ENCODE data around the gene IPO4. TPM values are rescaled to one million over a fixed set of nuclear protein-coding genes. Genes with fewer than 3 reads are reported as not detected.

Gene IPO4
- total RNA-seq, 1 experiment from 2014 or later = 102 TPM

- no peak for TF ChIP-seq EZH2 (IDR thresholded peaks at IDR 0.05)
- TF ChIP-seq EZH2phosphoT487 (IDR thresholded peaks at IDR 0.05; ENCODE audit: borderline replicate concordance) = no peak
These were observed 57.1 kb downstream of the IPO4 start (continued) for GRCh38 chr14:24131549-24131966.

- BruUV-seq (replicated peaks) = no TSS peak
- intact Hi-C loops (cut with micrococcal nuclease) = no loop called here
- Histone ChIP-seq H3K9me3 (ENCODE audit: control insufficient read depth in 1 of 2, insufficient read depth in 1 of 2, low read depth in 1 of 2, low read length in 2 of 2) (no peaks in the 10 kb centered on the region), H3K27ac (ENCODE audit: low read depth, low read length) (no peak overlapping the region), H3K9ac (ENCODE audit: low read length) (no peak overlapping the region), H3K4me2 (ENCODE audit: low read length) (no peak overlapping the region), H3K4me1 (ENCODE audit: control insufficient read depth in 1 of 2, insufficient read depth in 2 of 2, low read length in 2 of 2) (peaks cover 7 to 8% of the 10 kb centered on the region in 2 experiments; a peak in 3 of 4 replicates), H3K36me3 (ENCODE audit: control insufficient read depth in 1 of 2, insufficient read depth in 2 of 2, low read length in 2 of 2) (no peaks in the 10 kb centered on the region), H2AFZ (ENCODE audit: low read depth, low read length, poor library complexity, severe bottlenecking) (no peak overlapping the region), H3K79me2 (ENCODE audit: insufficient read depth, low read length) (no peaks in the 10 kb centered on the region), H3K4me3 (replicated peaks in 1 of 2; ENCODE audit: low read depth in 1 of 2, low read length in 2 of 2) (no peak overlapping the region), H4K20me1 (ENCODE audit: insufficient read depth) (no peaks in the 10 kb centered on the region), H3K27me3 (ENCODE audit: insufficient read depth, low read length) (no peaks in the 10 kb centered on the region), H3K9me2 (ENCODE audit: insufficient read depth) (no peaks in the 10 kb centered on the region)
- DNase-seq (ENCODE audit: low read depth, low spot score) (no peak), ATAC-seq (no peak)
- ChIA-PET POLR2A (interaction anchor here (3.0 kb wide), 1 partner anchor 16 kb away, joined by 8 read pairs; the partner anchor contains the start of genes DCAF11 and NRL), CTCF (no interaction called here), RAD21 (ENCODE audit: low non-redundant PET in 1 of 2, low total read pairs in 2 of 2, uncharacterized antibody in 2 of 2, unreplicated experiment in 2 of 2) (no interaction called here)
- TF ChIP-seq MAX (IDR thresholded peaks at IDR 0.05) (no peak), SIN3A (IDR thresholded peaks at IDR 0.05; ENCODE audit: low read depth) (no peak)
These were observed 57.7 kb downstream of the IPO4 start for GRCh38 chr14:24130717-24131548.

GRCh38 chr14:24130380-24130716, 58.3 kb downstream of the IPO4 start, which contains the start of gene FITM1:
Gene FITM1, plus strand, starts transcription at chr14:24130659. Its CDS starts 905 bp downstream, at chr14:24131564.
- H3K9ac ChIP-seq (ENCODE audit: low read length) = no peak within 1 kb of the TSS
- H3K4me1 ChIP-seq (ENCODE audit: control insufficient read depth in 1 of 2, insufficient read depth in 2 of 2, low read length in 2 of 2) = peaks cover 4% of the 10 kb centered on the region in 2 experiments; a peak in 3 of 4 replicates
- H3K79me2 ChIP-seq (ENCODE audit: insufficient read depth, low read length) = no peaks in the 10 kb centered on the region
- H3K9me2 ChIP-seq (ENCODE audit: insufficient read depth) = no peaks in the 10 kb centered on the region
- ChIA-PET RAD21 (ENCODE audit: low non-redundant PET in 1 of 2, low total read pairs in 2 of 2, uncharacterized antibody in 2 of 2, unreplicated experiment in 2 of 2) (no interaction called here), POLR2A (interaction anchor here (1.2 to 3.0 kb wide), 2 partner anchors 16 to 36 kb away, joined by 3 to 8 read pairs; partner anchors contain the start of genes DCAF11, NRL and PCK2), CTCF (interaction anchor here (1.2 kb wide), 1 partner anchor 22 kb away, joined by 3 read pairs; no protein-coding TSS in a partner anchor)
- H3K27me3 ChIP-seq (ENCODE audit: insufficient read depth, low read length) = no peaks in the 10 kb centered on the region
- no peaks in the 10 kb centered on the region for H3K36me3 ChIP-seq (ENCODE audit: control insufficient read depth in 1 of 2, insufficient read depth in 2 of 2, low read length in 2 of 2)
- intact Hi-C loops (cut with micrococcal nuclease) = no loop called here
- H3K4me3 ChIP-seq (replicated peaks in 1 of 2; ENCODE audit: low read depth in 1 of 2, low read length in 2 of 2) = no peak within 1 kb of the TSS
- H3K4me2 ChIP-seq (ENCODE audit: low read length) = no peak within 1 kb of the TSS
- H2AFZ ChIP-seq (ENCODE audit: low read depth, low read length, poor library complexity, severe bottlenecking) = no peak within 1 kb of the TSS
- no peak for ATAC-seq
- BruUV-seq (replicated peaks) = no TSS peak
- no peak for DNase-seq (ENCODE audit: low read depth, low spot score)
- no peak within 1 kb of the TSS for H3K27ac ChIP-seq (ENCODE audit: low read depth, low read length)
- H3K9me3 ChIP-seq (ENCODE audit: control insufficient read depth in 1 of 2, insufficient read depth in 1 of 2, low read depth in 1 of 2, low read length in 2 of 2) = no peaks in the 10 kb centered on the region
- no peaks in the 10 kb centered on the region for H4K20me1 ChIP-seq (ENCODE audit: insufficient read depth)
- TF ChIP-seq RAD21 (IDR thresholded peaks at IDR 0.05; ENCODE audit: low read depth) = no peak
- TF ChIP-seq FOSL1 (IDR thresholded peaks at IDR 0.05; ENCODE audit: low read depth) = no peak
- no peak for TF ChIP-seq ZFX (IDR thresholded peaks at IDR 0.05)
- no peak for TF ChIP-seq EZH2 (IDR thresholded peaks at IDR 0.05)
- TF ChIP-seq EGR1 (IDR thresholded peaks at IDR 0.05; ENCODE audit: low read depth) = no peak
- TF ChIP-seq MAX (IDR thresholded peaks at IDR 0.05) = no peak
- TF ChIP-seq CTCF (IDR thresholded peaks at IDR 0.05 in 2 of 3, conservative IDR thresholded peaks at IDR 0.05 in 1 of 3; ENCODE audit: borderline replicate concordance in 1 of 3, insufficient read depth in 1 of 3, low read depth in 2 of 3, low read length in 2 of 3) = no peak
- no peak for TF ChIP-seq POLR2AphosphoS5 (IDR thresholded peaks at IDR 0.05; ENCODE audit: low read depth, low read length)
- no peak for TF ChIP-seq POLR2A (IDR thresholded peaks at IDR 0.05; ENCODE audit: borderline replicate concordance, extremely low read depth, insufficient read depth, insufficient read length)
- TF ChIP-seq SRF (IDR thresholded peaks at IDR 0.05; ENCODE audit: low read depth) = no peak
- TF ChIP-seq EZH2phosphoT487 (IDR thresholded peaks at IDR 0.05; ENCODE audit: borderline replicate concordance) = no peak
